HL-60 (cell line): ENCODE data around the gene ENPP6.

ENCODE experiments used
- DNase-seq, 2 experiments: peaks; one replicate each; pipeline ENCODE4 v3.0.0-alpha.2; 2010 to 2020; ENCODE audit warnings: low read depth in 1 of 2, low spot score in 1 of 2
- H3K27ac ChIP-seq: fragments of 250-450 bp; sonication (Bioruptor Pico); replicated peaks from 2 replicates; pipeline ENCODE4 v1.5.1; 2020; ENCODE audit warnings: mild to moderate bottlenecking, moderate library complexity
- H3K27me3 ChIP-seq: fragments of 250-450 bp; sonication (Bioruptor Pico); 2 replicates; pipeline ENCODE4 v1.5.1; 2021; ENCODE audit warnings: mild to moderate bottlenecking, moderate library complexity; ENCODE audit not compliant: insufficient read depth, poor library complexity, severe bottlenecking
- H3K4me3 ChIP-seq: replicated peaks from 2 replicates; pipeline ENCODE4 v1.5.1; 2011; ENCODE audit warnings: mild to moderate bottlenecking, control low read depth, low read length; ENCODE audit not compliant: insufficient read depth
- GABPA ChIP-seq: IDR thresholded peaks from 2 replicates; pipeline ENCODE4 v1.6.1; 2012; ENCODE audit warnings: low read depth
- POLR2AphosphoS5 ChIP-seq: IDR thresholded peaks from 2 replicates; pipeline ENCODE4 v1.6.1; 2012; ENCODE audit warnings: low read depth
- SPI1 ChIP-seq: IDR thresholded peaks from 2 replicates; pipeline ENCODE4 v1.6.1; 2012; ENCODE audit warnings: low read depth, mild to moderate bottlenecking, borderline replicate concordance
- TF ChIP-seq, protein P1 (sequence below): IDR thresholded peaks from one replicate; pipeline ENCODE4 v1.5.1; 2011; ENCODE audit warnings: low read length, control low read depth, inconsistent platforms; ENCODE audit not compliant: insufficient read depth
- TF ChIP-seq, protein P2 (sequence below): IDR thresholded peaks from 2 replicates; pipeline ENCODE4 v1.6.1; 2012; ENCODE audit warnings: low read depth; ENCODE audit not compliant: insufficient replicate concordance

Gene ENPP6

DNA sequence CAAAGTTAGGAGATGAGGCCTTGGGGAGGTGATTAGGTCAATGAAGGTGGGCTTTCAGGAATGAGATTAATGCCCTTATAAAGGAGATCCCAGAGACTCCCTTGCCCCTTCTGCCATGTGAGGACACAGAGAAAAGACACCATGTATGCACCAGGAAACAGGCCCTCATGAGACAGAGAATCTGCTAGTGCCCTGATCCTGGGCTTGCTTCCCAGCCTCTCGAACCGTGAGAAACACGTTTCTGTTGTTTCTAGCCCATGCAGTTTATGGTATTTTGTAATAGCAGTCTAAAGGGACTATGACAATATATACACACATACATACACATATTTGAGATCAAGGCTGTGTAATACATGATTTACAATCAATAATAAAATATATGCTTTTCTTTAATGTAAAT, 41.4 kb upstream of the ENPP6 start:
- Histone ChIP-seq H3K27me3 (no peaks in the 10 kb centered on the region), H3K4me3 (no peak overlapping the region), H3K27ac (no peak overlapping the region)
- TF ChIP-seq GABPA (no peak), SPI1 (no peak), POLR2AphosphoS5 (no peak)
- no peak for DNase-seq

DNA sequence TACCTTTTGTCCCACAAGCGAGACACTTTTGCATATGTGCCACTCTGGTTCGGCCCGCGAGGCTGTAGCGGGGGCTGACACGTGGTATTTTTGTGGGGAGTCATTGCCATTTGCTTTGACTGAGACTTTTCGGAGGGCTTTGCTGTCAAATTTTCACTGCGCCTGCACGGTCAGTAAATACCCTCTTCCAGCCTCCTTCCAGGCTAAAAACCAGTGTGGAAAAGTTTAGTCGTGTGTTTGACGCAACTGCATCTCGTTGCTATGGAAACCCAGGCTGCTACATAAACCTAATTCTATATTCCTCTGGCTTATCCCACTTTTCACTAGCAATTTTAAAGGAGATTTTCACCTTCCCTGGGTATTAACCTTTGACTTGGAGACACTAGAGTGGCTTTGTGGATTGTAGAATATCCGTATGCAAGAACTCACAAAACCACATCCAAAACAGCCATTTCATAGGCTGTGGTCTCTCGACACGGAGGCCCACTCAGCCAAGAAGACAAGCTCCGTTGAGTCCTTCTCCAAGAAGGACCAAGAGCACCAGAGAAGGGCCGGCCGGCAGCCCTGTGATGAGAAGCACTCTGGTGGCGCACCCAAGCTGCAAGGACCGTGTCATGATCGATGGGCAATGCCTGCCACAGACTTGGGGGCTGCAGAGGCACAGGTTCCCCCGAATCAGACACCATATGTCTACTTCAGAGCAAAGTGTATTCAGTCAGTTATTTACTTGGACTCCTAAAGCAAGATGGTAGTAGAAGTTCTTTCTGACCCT, 38.4 kb upstream of the ENPP6 start:
- H3K27ac ChIP-seq, result no peak overlapping the region
- no peak overlapping the region for H3K4me3 ChIP-seq
- H3K27me3 ChIP-seq, result no peaks in the 10 kb centered on the region
- TF ChIP-seq POLR2AphosphoS5, result no peak
- TF ChIP-seq, protein P1, sequence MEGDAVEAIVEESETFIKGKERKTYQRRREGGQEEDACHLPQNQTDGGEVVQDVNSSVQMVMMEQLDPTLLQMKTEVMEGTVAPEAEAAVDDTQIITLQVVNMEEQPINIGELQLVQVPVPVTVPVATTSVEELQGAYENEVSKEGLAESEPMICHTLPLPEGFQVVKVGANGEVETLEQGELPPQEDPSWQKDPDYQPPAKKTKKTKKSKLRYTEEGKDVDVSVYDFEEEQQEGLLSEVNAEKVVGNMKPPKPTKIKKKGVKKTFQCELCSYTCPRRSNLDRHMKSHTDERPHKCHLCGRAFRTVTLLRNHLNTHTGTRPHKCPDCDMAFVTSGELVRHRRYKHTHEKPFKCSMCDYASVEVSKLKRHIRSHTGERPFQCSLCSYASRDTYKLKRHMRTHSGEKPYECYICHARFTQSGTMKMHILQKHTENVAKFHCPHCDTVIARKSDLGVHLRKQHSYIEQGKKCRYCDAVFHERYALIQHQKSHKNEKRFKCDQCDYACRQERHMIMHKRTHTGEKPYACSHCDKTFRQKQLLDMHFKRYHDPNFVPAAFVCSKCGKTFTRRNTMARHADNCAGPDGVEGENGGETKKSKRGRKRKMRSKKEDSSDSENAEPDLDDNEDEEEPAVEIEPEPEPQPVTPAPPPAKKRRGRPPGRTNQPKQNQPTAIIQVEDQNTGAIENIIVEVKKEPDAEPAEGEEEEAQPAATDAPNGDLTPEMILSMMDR, result no peak
- no peak for TF ChIP-seq SPI1
- TF ChIP-seq GABPA, result no peak
- TF ChIP-seq, protein P2, sequence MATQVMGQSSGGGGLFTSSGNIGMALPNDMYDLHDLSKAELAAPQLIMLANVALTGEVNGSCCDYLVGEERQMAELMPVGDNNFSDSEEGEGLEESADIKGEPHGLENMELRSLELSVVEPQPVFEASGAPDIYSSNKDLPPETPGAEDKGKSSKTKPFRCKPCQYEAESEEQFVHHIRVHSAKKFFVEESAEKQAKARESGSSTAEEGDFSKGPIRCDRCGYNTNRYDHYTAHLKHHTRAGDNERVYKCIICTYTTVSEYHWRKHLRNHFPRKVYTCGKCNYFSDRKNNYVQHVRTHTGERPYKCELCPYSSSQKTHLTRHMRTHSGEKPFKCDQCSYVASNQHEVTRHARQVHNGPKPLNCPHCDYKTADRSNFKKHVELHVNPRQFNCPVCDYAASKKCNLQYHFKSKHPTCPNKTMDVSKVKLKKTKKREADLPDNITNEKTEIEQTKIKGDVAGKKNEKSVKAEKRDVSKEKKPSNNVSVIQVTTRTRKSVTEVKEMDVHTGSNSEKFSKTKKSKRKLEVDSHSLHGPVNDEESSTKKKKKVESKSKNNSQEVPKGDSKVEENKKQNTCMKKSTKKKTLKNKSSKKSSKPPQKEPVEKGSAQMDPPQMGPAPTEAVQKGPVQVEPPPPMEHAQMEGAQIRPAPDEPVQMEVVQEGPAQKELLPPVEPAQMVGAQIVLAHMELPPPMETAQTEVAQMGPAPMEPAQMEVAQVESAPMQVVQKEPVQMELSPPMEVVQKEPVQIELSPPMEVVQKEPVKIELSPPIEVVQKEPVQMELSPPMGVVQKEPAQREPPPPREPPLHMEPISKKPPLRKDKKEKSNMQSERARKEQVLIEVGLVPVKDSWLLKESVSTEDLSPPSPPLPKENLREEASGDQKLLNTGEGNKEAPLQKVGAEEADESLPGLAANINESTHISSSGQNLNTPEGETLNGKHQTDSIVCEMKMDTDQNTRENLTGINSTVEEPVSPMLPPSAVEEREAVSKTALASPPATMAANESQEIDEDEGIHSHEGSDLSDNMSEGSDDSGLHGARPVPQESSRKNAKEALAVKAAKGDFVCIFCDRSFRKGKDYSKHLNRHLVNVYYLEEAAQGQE, result no peak
- no peak for DNase-seq

DNA sequence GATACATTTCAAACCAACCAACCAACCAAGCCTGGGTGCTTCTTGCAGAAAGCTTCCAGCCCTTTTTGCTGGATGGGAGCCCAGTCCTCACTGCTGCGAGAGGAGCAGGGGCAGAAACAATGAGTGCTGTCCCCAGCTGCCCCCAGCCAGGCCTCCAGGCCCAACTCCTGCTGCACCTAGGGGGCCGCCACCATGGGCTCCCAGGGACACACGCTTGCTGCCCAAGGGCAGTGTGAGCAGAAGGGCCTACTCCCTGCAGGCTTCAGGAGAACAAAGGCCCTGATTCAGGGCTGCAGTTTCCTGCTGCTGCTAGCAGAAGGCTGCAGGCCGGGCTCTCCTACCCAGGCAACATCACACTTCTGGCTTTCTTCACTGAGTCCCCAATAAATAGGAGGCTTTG, 37.7 kb upstream of the ENPP6 start:
- no peak overlapping the region for H3K4me3 ChIP-seq
- DNase-seq, result no peak
- TF ChIP-seq GABPA (no peak), POLR2AphosphoS5 (no peak), SPI1 (no peak)
- TF ChIP-seq, protein P1, result no peak
- TF ChIP-seq, protein P2, result no peak
- no peak overlapping the region for H3K27ac ChIP-seq
- no peaks in the 10 kb centered on the region for H3K27me3 ChIP-seq

DNA sequence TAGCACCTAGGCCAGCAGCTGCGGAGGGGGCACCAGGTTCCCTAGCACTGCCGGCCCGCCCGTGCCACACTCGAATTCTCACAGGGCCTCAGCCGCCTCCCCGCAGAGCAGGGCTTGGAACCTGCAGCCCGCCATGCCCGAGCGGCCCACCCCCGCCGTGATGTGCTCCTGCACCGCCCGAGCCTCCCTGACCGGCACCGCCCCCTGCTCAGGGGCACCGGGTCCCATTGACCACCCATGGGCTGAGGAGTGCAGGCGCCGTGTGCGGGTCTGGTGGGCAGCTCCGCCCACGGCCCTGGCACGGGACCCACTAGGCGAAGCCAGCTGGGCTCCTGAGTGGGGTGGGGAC, 35.4 kb upstream of the ENPP6 start:
- no peak overlapping the region for H3K4me3 ChIP-seq

More for the DNA sequence above, 35.4 kb upstream of the ENPP6 start:
- no peak for TF ChIP-seq POLR2AphosphoS5
- TF ChIP-seq, protein P1, result no peak
- no peak for DNase-seq
- no peak overlapping the region for H3K27ac ChIP-seq
- H3K27me3 ChIP-seq, result no peaks in the 10 kb centered on the region
